Vagina (tissue), 2 donors: Measurements from ENCODE around the gene OSGIN1.

Experiments used
- CTCF ChIP-seq, 3 experiments: fragments of 450-650 bp in 2 of 3; fragments of 200-600 bp in 1 of 3; sonication (generic) in 1 of 3; IDR thresholded peaks; one replicate each; pipeline ENCODE4 v1.5.1; 2017 to 2019; ENCODE audit warnings: antibody characterized with exemption in 3 of 3, mild to moderate bottlenecking in 2 of 3, moderate library complexity in 2 of 3
- POLR2AphosphoS5 ChIP-seq, 2 donors: sonication (generic); formaldehyde crosslinking; IDR thresholded peaks; one replicate each; pipeline ENCODE4 v1.9.0; 2017; ENCODE audit warnings: antibody characterized with exemption in 2 of 2, mild to moderate bottlenecking in 2 of 2, low read depth in 1 of 2; ENCODE audit not compliant: insufficient read depth in 1 of 2

GRCh38 chr16:83930730-83931500, 22.1 kb upstream of the OSGIN1 start:
- TF ChIP-seq CTCF (IDR thresholded peaks at IDR 0.05) (no peak), POLR2AphosphoS5 (IDR thresholded peaks at IDR 0.05; ENCODE audit: insufficient read depth in 1 of 2, low read depth in 1 of 2) (no peak)
